Upper lobe of left lung (tissue), 4 donors: ENCODE data around the gene HPSE2.

Experiments used
- POLR2AphosphoS5 ChIP-seq, 2 donors: sonication (generic); formaldehyde crosslinking; IDR thresholded peaks; one replicate each; pipeline ENCODE4 v1.5.1; 2017; ENCODE audit warnings: antibody characterized with exemption in 2 of 2
- TF ChIP-seq, protein P1 (sequence below), 6 experiments: fragments of 450-650 bp in 4 of 6; fragments of 200-600 bp in 2 of 6; sonication (generic) in 2 of 6; IDR thresholded peaks; one replicate each; pipeline ENCODE4 v1.5.1; 2016 to 2019; ENCODE audit warnings: antibody characterized with exemption in 6 of 6

- no peak for TF ChIP-seq POLR2AphosphoS5 (IDR thresholded peaks at IDR 0.05)
- TF ChIP-seq, protein P1, sequence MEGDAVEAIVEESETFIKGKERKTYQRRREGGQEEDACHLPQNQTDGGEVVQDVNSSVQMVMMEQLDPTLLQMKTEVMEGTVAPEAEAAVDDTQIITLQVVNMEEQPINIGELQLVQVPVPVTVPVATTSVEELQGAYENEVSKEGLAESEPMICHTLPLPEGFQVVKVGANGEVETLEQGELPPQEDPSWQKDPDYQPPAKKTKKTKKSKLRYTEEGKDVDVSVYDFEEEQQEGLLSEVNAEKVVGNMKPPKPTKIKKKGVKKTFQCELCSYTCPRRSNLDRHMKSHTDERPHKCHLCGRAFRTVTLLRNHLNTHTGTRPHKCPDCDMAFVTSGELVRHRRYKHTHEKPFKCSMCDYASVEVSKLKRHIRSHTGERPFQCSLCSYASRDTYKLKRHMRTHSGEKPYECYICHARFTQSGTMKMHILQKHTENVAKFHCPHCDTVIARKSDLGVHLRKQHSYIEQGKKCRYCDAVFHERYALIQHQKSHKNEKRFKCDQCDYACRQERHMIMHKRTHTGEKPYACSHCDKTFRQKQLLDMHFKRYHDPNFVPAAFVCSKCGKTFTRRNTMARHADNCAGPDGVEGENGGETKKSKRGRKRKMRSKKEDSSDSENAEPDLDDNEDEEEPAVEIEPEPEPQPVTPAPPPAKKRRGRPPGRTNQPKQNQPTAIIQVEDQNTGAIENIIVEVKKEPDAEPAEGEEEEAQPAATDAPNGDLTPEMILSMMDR (IDR thresholded peaks at IDR 0.05), result no peak
These were observed 719.3 kb downstream of the HPSE2 start for GRCh38 chr10:98516352-98516751.
